HG03342 (cell line): ENCODE data around the gene MAP7.
"Not testable (repeated sequence)": the region's sequence is repeated elsewhere in the genome, so short reads cannot be mapped to it uniquely, and the experiment has no call there.

Source experiments
- ATAC-seq: cut with Tn5 transposase; IDR thresholded peaks from one replicate; pipeline ENCODE4 v1.9.1; 2021; ENCODE audit warnings: mild to moderate bottlenecking, moderate library complexity; ENCODE audit not compliant: unreplicated experiment

Gene MAP7

DNA sequence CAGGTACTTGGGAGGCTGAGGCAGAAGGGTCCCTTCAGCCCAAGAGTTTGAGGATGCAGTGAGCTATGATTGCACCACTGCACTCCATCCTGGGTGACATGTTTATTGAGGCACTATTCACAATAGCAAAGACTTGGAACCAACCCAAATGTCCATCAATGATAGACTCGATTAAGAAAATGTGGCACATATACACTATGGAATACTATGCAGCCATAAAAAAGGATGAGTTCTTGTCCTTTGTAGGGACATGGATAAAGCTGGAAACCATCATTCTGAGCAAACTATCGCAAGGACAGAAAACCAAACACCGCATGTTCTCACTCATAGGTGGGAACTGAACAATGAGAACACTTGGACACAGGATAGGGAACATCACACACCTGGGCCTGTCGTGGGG, 149.0 kb downstream of the MAP7 start:
- not testable (repeated sequence) for ATAC-seq

DNA sequence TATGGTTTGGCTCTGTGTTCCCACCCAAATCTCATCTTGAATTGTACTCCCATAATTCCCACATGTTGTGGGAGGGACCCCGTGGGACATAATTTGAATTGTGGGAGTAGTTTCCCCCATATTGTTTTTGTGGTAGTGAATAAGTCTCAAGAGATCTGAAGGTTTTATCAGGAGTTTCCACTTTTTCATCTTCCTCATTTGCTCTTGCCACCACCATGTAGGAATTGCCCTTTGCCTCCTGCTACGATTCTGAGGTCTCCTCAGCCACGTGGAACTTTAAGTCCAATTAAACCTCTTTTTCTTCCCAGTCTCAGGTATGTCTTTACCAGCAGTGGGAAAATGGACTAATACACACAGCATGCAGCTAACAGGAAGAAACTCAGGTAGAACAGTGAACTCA, 151.8 kb downstream of the MAP7 start:
- ATAC-seq, result no peak

DNA sequence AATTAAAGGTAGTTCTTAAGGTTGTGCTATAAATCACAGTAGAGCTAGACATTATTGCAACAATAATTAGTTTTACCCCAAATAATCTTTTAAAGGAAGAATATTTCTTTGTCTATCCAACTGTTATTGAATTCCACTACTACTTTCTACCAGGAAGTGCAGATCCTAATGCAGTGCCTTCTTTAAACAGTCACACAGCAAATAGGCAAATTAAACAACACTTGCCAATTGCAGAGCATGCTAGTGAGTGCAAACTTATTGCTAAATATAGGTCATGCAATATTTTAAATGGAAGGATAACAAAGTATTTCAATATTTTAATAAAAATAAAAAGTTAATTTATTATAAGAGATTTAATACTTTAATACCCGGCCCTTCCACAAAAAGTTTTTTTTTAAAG, 153.3 kb downstream of the MAP7 start:
- no peak for ATAC-seq

DNA sequence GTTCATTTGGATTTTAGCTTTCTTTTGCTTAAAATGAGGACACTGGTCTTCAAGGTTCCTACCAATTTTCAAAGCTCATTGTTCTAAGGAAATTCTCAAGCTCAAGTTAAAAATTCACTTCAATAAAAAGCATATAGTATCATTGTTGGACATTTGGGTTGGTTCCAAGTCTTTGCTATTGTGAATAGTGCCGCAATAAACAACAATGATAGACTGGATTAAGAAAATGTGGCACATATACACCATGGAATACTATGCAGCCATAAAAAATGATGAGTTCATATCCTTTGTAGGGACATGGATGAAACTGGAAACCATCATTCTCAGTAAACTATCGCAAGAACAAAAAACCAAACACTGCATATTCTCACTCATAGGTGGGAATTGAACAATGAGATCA, 159.3 kb downstream of the MAP7 start:
- ATAC-seq, result not testable (repeated sequence)

GRCh38 chr6:136387316-136387715, 162.9 kb downstream of the MAP7 start:
- ATAC-seq, result no peak

DNA sequence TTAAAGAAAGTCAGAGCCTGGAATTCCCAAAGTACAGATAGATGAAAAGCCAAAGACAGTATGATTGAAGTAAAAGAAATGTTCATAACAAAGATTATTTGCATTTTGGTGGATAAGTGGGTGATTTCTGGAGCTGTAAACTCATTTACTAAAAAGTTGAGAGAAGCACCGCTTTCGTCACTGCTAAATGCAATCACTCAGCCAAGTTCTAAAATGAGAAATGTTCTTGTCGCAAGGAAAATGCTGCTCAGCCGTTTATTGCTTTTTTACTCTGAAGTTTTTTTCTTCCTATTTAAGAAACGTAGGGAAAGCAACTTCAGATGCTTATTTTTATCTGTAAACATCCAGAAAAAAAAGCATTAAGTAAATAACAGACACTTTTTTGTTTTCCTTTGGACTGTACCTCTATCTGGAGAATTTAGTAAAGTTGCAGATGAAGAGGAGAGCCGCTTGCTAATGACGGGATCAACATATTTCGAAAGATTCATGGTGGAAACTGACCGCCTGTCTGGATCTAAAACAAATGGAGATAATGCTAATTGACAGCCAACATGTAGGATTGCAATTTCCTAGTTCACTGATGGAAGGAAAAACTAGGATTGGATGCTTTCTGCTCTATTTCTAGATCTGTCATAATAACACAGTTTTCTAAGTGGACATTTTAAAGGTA, 166.8 kb downstream of the MAP7 start:
- no peak for ATAC-seq

GRCh38 chr6:136382676-136383252, 167.5 kb downstream of the MAP7 start:
- no peak for ATAC-seq

GRCh38 chr6:136378888-136379287, 171.3 kb downstream of the MAP7 start:
- ATAC-seq, result no peak

DNA sequence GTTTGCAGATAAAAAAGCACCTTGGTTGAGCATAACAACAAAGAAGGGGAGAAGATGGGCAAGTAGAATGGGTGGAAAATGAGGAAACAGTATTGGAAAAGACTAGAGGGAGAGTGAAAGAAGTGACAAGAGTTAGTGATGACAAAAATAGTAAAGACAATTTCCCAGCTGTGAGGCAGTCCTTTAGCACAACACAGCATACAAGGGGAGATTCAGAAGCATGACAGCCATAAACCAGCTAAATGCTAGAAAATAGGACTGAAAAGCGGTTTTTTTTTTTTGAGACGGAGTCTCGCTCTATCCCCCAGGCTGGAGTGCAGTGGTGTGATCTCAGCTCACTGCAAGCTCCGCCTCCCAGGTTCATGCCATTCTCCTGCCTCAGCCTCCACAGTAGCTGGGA, 174.4 kb downstream of the MAP7 start:
- ATAC-seq, result not testable (repeated sequence)

GRCh38 chr6:136371959-136372358, 178.3 kb downstream of the MAP7 start:
- no peak for ATAC-seq

DNA sequence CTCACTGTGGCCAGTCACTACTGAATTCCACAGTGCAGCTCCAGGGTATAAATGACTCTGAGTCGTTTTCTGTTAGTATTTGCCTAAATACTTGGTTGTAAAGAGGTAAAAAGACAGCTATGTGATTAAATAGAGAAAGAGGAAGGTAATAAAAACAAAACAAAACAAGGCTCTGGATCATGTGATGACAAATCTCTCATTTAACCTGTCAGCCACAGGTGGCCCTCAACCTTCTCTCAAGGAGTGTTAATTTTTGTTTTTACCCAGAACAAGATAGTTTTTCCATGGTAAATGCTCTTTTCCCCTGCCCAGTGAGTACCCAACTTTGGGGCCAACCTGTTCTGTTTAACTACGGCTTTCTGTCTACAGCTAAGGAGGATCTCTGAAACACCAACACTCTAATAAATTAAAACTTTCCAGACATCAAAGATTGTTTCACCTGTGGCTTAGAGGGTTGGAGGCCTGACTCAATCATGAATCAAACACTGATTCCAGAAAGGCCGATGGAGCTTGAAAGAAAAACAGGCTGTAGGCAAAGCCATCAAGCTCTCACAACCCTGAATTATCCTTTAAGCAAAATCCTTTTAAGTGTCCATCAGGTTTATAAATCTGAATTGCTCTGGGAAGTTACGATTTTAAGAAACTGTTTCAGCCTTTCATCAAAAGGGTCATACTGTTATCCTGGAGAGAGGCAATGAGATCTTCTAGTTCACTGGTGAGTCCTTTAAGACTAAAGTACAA, 179.1 kb downstream of the MAP7 start:
- ATAC-seq, result no peak

GRCh38 chr6:136365776-136366354, 184.4 kb downstream of the MAP7 start:
- peak; percentile 57 for ATAC-seq

- no peak for ATAC-seq
Measured at GRCh38 chr6:136362421-136363356, 187.5 kb downstream of the MAP7 start.

DNA sequence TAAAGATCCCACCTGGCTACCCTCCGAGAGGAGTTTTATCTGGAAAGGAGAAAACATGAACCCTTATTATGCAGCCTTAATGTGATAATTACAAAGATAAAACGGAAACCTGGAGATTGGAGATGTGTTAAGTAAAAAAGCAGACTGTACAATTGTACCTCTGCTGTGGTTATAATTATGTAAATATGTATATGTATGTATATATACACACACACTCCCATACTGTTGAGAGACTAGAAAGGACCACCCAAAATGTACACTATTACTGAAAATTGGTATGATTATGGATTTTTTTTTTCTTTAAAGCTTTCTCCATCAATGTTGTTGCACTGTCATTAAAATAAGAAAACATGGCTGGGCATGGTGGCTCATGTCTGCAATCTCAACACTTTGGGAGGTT, 188.4 kb downstream of the MAP7 start:
- ATAC-seq, result no peak

DNA sequence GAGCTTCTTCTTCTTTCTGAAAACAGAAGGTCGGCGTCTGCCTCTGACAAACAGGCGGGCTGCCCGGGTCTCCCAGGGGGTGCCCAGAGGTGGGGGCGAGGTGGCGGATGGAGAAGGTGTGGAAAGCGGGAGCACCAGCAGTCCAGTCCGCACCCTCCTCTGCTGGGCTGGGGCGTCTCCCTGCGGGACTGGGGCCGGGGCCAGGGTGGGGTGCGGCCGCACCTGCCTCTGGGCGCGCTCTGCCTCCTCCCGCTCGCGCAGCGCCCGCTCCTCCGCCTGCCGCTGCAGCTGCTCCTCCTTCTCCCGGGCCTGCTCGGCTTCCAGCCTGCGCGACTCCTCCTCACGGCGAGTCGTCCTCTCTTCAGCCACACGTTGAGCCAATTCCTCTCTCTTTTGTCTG, 189.4 kb downstream of the MAP7 start:
- ATAC-seq, result no peak

- no peak for ATAC-seq
Measured at GRCh38 chr6:136359851-136360250, 190.4 kb downstream of the MAP7 start.

DNA sequence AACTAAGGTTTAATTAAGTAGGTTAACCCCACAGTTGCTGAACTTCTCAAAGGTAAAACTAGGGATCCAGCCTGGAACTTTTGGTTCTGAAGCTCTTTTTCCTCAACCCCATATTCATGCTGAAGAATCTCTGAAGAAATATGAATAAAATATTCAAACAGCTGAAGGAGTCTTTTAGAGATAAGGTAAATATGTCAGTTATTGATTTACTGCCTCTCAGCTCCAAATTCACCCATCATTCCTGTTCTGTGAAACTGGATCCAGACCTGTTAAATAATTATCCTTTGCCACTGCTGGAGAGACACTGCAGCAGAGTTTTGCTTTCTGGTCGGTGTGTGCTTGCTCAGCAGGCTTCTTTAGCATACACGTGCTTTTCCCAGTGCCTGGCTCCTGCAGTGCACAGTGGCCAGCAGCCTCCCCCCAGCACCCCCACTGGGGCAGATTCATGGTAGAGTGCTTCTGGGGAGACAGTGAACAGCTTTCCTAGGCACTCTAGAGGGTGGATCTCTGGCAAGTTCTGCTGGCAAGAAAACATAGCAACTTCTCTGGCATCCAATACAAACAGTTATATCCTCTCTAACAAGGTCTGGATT, 198.6 kb downstream of the MAP7 start:
- no peak for ATAC-seq

GRCh38 chr6:136350914-136351313, 199.3 kb downstream of the MAP7 start:
- no peak for ATAC-seq

DNA sequence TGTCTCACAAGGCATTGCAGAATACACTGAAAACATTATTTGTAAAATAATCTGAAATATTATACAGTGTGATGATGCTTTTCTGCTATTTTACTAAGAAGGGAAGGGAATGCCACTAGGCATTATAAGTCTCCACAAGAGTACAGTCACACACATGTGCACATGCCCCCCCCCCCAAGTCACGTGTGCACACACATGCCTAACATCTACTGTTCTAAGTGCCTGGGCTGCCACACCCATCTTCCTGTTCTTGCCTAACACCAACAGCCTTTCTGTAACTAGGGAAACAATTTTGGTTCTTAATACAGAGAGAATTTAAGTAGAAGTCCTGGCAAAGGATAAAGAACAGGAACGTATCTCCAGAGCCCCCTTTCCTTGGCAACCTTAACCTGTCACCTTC, 202.4 kb downstream of the MAP7 start:
- no peak for ATAC-seq

GRCh38 chr6:136345145-136345544, 205.1 kb downstream of the MAP7 start:
- no peak for ATAC-seq
